GM12873 (cell line): ENCODE data around the gene GIPC3.

Experiments
- TF ChIP-seq, protein P1 (sequence below): IDR thresholded peaks from 2 replicates; pipeline ENCODE4 v1.5.1; 2012; ENCODE audit warnings: low read depth, mild to moderate bottlenecking, moderate library complexity, low read length, control low read depth; ENCODE audit not compliant: insufficient read depth; ENCODE audit errors: missing control alignments

The GIPC3 gene

DNA sequence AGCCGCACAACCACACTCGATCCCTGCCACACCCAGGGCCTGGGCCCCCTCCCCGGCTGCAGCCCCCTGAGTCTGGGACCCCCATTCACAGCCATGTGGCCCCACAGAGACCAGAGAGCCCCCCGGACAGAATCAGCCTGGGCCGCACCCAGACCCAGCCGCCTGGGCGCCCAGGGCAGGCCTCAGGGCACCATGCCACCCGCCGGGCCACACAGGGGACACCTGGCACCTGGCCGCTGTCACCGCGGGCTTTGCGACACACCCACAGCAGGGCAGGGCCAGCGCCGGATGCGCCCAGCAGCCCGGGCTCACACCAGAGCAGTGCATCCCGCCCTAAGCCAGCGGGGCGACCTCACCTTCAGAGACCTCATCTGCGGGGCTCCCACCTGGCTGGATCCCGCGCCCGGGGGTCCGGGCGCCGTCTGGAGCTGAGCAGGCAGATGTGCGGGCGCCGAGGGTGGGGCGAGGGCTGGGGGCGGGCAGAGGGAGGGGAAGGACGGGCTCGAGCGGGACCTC, 21.0 kb downstream of the GIPC3 start:
- TF ChIP-seq, protein P1, sequence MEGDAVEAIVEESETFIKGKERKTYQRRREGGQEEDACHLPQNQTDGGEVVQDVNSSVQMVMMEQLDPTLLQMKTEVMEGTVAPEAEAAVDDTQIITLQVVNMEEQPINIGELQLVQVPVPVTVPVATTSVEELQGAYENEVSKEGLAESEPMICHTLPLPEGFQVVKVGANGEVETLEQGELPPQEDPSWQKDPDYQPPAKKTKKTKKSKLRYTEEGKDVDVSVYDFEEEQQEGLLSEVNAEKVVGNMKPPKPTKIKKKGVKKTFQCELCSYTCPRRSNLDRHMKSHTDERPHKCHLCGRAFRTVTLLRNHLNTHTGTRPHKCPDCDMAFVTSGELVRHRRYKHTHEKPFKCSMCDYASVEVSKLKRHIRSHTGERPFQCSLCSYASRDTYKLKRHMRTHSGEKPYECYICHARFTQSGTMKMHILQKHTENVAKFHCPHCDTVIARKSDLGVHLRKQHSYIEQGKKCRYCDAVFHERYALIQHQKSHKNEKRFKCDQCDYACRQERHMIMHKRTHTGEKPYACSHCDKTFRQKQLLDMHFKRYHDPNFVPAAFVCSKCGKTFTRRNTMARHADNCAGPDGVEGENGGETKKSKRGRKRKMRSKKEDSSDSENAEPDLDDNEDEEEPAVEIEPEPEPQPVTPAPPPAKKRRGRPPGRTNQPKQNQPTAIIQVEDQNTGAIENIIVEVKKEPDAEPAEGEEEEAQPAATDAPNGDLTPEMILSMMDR = no peak

DNA sequence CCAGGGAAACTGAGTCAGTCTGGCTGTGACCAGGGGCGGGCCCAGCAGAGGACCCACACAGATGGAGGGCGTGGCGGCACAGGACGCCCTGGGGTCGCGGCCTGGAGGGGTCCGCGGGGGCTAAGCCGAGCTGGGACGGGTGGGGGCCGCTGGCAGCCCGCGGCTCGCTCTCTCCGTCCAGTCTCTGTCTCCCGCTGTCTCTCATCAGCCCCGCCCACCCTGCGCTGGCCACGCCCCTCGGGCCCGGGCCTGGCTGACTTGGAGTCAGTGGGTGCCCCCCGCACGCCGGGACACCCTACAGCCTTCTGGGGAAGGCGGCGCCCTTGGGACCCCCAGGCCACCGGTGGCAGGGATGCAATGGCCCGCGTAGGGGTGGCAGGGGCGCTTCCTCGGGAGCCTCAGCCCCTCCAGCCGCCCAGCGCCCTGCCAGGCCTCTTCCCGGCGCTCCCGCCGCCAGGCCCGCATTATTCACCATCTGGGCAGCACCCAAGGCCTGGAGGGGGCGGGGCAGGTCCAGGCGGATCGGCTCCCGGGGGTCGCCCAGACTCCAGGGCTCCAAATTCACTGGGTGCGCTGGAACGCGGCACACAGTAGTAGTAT, 21.5 kb downstream of the GIPC3 start, which contains the start of gene TBXA2R:
Gene TBXA2R, minus strand, starts transcription at position 186 of the 600 bp plus-strand sequence. CDS start 6,241 bp downstream, outside the sequence.
- TF ChIP-seq, protein P1 = no peak

DNA sequence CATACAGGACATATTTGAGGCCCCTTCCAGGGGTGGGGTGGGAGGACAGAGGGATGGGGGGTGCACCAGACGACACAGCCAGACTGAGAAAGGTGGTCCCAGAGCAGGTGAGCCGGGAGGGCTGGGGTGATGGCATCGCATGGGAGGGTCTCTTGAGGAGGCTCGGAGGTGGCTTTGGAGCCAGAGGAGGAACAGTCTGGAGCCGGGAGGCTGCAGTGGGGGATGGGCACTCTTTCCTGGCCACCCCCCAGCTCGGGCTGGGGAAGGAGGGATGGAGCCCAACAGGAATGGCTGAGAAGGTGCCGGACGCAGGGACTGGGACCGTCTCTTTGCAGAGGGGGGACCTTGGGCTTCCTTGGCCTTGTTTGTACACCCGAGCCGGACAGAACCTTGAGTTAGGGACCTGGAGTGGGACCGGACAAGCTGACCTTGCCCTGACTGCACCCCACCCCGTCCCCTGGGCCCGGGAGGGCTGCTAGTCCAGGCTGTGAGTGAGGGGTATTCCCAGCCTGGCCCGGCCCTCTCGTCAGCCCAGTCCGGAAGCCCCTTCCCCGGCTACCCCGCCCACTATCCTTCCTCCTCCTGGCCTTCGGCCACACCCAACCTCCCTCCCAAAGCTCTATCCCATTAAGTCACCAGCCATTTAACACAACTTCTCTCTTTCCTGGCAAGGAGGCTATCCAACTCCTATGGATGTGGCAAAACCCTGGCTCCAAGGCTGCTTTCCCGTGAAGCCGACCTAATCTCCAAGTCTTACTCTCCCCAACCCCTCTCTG, 22.2 kb downstream of the GIPC3 start:
- TF ChIP-seq, protein P1 = no peak

DNA sequence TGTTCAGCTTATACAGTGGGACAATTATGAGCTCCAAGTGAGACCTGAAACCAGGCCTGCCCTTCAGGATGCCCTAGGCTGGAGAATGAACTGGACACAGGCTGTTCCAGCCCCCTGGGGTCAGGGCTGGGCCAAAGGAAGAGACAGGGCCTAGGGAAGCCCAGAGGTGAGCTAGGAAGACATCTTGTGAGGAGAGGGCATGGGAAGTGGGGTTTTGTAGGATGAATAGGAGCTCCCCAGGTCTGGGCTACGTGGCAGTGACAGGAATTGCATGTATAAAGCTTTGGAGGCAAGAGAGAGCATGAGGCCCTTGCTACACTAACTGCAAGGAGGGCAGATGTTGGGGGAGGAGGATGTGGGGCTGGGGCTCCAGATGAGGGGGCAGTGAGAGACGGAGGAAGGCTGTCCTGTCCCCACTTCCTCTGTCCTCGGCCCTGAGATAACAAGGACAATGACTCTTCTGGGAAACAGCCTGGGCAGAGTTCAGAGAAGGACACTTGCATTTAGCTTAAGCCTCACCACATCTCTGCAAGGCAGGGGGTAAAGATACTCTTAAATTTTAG, 22.9 kb downstream of the GIPC3 start:
- TF ChIP-seq, protein P1 = no peak

DNA sequence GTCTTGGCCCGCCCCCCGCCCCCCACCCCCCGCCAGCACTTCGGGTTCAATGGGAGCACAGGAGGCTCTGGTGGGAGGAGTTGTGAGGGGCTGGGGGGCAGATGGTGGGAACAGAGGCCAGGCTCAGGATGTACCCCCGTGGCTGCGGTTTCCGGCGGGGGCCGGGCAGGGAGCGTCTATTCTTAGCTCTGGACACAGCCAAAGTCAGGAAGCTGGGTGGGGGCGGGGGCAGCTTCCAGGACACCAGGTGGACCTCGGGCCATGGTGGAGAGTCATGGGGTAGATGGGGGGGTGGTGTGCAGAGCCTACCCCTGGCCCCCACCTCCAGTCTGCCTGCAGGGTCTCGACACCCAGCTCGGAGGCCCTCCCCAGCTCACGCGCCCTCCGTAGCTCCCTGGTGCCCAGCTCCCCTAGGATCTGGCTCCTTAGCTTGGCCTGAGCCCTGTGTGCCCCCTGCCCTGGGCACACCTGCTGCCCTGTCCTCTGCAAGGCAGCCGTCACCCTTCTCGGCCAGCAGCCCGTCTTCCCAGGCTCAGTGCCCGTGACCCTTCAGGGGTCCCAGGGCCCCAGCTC, 23.6 kb downstream of the GIPC3 start:
- TF ChIP-seq, protein P1 = no peak

DNA sequence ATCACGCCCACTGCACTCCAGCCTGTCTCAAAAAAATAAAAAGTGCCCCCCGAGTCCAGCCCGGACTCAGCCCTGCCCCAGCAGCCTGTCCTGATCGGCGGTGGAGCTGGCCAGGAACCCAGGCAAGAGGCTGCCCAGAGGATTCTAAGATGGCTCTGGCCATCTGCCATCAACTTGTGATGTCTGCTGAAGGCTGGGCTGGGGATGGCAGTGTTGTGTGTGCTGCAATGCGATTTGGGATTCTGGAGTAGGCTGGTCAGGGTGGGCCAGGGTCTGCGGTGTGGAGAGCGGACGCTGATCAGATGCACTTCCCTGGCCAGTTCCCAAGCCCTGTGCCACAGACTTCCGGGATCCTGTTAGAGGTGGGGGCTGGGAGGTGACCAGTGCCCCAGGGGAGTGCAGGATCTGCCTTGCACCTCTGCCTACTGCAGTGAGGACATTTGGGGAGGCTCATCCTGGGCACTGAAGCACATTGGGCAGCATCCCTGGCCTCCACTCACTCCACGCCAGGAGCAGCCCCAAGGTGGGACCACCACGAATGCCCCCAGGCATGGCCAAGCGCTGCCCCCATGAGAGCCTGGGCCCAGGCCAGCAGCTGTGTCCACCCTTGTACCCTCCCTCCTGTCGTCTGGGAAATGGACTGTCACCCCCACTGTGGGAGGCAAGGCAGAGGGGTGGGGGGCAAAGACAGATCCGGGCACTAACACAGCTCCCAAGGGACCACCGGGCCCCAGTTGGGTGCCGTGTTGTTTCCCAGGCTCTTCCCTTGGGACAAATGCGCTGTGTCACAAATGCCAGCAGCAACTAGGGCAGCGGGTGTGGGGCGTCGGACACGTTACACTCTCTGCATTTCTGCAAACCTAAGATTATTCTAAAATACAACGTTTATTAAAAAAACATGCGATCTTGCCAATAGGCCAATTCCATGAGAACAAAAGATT, 24.8 kb downstream of the GIPC3 start:
- TF ChIP-seq, protein P1 = no peak
